GM18909 (cell line): Measurements from ENCODE around the gene IL17C.

Source experiments
- ATAC-seq: cut with Tn5 transposase; IDR thresholded peaks from one replicate; pipeline ENCODE4 v1.9.1; 2021; ENCODE audit warnings: mild to moderate bottlenecking; ENCODE audit not compliant: unreplicated experiment, poor library complexity

Gene IL17C

DNA sequence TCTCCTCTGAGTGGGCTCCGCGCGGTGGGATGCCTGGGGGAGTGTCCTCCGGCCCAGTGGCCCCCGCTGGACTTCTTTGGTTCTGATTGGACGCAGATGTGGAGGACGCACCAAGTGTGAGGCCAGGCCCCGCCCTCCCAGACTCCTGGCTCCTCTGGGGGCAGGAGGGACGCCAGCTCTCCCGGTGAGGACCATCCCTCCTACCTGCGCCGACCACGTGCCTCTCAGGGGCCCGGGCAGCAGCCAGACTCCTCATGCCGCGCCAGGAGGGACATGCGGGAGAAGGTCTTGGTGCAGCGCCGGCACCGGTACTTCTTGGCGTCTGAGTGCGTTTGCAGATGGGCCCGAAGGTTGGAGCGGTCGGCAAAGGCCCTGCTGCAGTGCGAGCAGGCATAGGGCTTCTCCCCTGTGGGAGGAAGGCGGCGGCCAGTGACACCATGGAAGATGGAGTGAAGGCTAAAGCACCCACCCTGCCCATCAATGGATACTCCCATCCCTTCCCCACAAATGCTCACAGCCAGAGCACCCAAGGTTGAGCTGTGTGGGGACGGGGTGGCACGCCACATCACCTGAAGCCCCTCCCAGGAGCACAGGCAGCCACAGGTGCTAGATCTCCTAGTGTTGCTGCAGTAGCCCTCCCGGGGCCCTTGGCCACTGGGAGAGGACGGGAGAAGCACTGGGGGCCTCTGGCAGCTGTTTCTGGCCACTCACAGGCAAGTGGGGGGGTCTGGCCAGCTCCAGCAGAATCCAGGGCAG, 40.0 kb downstream of the IL17C start:
- no peak for ATAC-seq

DNA sequence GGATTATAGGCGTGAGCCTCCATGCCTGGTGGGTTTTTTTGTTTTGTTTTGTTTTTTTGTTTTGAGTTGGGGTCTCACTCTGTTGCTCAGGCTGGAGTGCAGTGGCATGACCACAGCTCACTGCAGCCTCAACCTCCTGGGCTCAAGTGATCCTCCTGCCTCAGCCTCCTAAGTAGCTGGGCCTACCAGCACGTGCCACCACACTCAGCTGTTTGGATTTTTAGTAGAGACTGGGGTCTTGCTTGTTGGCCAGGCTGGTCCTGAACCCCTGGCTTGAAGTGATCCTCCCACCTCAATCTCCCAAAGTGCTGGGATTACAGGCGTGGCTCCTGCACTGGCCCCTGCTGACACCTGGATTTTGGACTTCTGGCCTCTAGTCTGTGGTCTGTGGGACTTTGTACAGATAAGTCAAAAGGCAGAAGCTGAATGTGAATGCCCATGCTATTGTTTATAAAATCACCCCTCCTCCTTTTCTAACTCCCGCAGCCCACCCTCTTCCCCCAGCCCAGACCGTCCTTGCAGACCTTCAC, 42.2 kb downstream of the IL17C start:
- no peak for ATAC-seq

DNA sequence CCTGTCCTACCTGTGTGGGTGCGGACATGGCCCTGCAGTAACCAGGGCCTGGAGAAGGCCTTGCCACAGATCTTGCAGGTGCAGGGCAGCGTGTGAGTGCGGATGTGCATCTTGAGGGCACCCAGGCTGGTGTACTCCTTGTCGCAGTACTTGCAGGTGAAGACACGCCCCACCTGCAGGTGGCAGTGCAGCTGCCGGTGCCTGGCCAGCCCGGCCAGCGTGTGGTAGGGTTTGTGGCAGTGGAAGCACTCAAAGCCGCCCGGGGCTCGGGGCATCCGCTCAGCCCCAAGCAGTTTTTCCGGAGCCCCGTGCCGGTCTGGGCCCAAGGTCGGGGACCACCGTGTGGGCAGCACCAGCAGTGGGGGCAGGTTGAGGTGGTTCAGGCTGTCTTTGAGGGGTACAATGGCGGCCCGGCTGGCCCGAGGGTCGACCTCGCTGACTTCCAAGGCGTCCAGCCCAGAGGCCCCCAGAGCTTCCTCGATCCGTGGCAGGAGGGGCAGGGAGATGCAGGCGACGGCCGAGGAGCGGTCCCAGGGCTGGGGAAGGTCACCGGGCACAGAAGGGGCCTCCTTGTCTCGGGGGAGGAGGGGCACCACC, 42.8 kb downstream of the IL17C start:
- peak; percentile 18 for ATAC-seq

DNA sequence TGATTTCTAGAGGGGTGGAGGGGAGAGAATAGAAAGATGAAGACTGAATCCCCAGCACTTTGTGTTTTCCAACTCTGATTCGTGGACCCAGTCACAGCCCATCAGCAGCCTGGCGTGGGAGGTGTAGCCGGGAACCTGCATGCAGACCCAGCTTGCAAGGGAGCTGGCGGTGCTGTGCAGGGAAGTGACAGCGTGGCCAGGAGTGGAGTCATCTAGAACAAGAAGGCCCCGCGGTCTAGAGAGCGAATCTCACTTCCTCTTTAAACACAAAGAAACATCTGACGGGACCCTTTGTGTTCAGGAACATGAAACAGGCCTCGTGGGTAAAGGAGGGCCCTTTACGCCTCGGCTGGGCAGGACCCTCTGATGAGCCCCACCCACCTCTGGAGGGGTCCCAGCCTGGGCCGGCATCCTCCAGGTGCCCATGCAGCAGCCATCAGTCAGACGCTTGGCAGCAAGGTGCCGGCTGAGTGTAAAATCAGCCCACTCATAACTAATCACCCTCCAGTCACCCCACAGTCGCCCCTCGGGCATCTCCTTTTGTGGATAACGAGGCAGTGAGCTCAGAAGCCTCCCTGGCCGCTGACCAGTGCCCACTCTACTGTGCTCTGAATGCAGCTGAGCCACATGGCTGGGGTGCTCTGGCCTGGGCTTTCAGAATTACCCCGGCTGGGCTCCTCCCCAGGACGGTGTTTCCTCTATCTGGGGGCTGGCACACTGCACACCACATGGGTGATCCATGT, 43.5 kb downstream of the IL17C start:
- ATAC-seq = peak; percentile 62

- ATAC-seq = no peak
Observed at GRCh38 chr16:88684569-88685155, 46.3 kb downstream of the IL17C start.

- ATAC-seq = no peak
Observed at GRCh38 chr16:88685156-88686061, 47.0 kb downstream of the IL17C start.

DNA sequence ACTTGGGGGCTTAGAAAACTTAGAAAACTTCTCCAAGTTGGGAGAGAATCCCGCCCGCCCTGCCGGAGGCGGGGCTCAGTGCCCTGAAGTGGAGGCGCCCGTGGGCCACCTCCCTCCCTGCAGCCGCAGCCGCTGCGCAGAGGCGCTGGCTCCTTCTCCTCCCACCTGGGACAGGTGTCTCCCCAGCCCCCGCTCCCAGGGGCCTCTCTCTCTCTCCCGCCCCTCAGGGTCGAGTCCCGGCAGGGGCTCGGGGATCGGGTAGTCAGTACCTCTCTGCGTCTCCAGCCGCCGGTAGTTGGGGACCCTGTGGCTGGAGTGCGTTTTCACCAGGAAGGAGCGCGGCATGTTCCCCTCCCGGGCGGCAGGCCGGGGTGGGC, 47.7 kb downstream of the IL17C start:
- no peak for ATAC-seq

GRCh38 chr16:88686439-88687253, 48.3 kb downstream of the IL17C start, which contains the start of gene SNAI3:
Gene SNAI3, minus strand, starts transcription at chr16:88686507. Its CDS starts 101 bp downstream, at chr16:88686406.
- ATAC-seq = peak; percentile 81

DNA sequence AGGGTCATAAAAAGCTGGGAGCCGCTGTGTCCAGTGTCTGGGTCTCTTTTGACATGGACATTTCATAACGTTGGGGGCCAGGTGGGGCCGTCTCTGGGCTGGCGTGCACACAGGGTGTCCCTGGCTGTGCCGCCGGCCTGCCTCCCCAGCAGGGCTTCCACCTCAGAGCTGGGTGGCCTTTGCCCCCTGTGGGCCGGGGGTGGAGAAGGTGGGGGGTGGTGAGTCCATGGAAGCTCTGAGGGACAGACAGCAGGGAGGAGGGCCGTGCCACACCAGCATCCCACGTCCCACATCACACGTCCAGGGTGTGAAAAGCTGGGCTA, 48.8 kb downstream of the IL17C start:
- no peak for ATAC-seq

DNA sequence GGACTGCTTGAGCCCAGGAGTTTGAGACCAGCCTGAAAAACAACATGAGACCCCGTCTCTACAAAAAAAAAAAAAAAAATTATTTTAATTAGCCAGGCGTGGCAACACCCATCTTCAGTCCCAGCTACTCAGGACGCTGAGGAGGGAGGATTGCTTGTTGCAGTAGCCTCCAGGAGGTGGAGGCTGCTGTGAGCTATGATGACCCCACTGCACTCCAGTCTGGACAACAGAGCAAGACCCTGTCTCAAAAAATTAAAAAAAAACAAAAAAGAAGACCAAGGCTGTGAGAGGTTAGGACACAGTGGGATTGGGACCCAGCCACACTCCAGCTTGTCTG, 49.3 kb downstream of the IL17C start:
- ATAC-seq = no peak

DNA sequence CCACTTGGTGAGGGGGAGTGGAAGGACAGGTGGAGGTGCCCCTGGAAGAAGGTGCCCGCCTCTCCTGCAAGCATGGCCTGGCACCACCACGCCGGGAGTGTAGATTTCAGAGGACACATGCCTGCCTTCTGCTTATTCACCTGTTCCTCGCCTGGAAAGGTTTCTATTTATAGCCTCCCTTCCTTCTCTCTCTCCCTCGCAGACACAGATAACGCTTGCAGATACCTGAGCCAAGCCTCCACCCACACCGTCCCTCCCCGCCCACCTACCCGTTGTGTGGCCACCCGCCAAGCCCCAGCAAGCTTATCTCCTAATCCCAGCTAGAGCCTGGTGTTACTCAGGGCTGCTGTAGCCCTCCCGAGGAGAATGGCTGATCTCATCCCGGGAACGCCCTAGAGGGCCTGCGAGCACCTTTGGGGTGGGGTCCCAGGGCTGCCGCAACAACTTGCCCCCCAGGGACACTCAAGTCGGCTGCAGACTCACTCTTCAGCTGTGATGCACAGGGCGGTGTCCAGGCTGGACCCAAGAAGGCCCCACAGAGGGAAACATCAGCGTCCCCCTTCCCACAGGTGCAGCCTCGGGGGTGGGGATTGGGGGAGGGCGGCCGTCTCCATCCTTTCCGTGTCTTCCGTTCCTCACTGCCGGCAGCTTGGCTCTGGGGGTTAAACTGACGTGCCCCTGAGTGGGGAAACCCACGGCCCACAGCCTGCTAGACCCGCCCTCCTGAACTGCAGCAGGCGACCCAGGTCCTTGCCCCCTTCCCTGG, 49.8 kb downstream of the IL17C start:
- ATAC-seq = no peak
